ENCODE data around the gene CFAP74.

DNA sequence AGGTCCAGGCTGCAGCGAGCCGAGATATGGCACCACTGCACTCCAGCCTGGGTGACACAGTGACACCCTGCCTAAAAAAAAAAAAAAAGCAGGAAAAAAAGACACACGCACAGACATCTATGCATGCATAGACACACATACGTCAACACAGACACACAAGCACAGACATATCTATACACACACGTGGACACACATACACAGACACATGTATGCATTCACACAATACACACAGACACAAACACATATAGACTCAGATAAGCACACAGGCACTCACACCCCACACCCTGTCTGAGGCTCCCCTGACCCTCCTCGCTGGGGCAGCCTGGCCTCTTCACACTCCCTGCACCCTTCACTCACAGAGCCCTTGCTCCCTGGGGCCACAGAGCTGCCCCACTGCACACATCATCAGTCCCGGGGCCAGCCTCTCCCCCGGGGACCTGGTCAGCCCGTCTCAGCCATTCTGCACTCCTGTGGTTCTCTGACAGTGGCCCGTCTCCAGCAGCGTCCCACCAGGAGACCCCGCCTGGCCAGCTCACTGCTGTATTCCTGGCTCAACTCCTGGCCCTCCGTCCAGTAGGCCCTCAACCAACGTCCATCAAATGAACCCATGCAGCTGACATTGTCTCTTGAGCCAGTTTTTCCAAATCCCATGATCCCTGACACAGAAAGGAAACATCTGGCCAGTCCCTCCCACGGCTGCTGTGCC lies 42.0 kb upstream of the CFAP74 start:
- TF ChIP-seq, protein P1, sequence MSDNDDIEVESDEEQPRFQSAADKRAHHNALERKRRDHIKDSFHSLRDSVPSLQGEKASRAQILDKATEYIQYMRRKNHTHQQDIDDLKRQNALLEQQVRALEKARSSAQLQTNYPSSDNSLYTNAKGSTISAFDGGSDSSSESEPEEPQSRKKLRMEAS (IDR thresholded peaks at IDR 0.05; ENCODE audit: insufficient read depth, insufficient read length): no peak
- TF ChIP-seq, protein P2, sequence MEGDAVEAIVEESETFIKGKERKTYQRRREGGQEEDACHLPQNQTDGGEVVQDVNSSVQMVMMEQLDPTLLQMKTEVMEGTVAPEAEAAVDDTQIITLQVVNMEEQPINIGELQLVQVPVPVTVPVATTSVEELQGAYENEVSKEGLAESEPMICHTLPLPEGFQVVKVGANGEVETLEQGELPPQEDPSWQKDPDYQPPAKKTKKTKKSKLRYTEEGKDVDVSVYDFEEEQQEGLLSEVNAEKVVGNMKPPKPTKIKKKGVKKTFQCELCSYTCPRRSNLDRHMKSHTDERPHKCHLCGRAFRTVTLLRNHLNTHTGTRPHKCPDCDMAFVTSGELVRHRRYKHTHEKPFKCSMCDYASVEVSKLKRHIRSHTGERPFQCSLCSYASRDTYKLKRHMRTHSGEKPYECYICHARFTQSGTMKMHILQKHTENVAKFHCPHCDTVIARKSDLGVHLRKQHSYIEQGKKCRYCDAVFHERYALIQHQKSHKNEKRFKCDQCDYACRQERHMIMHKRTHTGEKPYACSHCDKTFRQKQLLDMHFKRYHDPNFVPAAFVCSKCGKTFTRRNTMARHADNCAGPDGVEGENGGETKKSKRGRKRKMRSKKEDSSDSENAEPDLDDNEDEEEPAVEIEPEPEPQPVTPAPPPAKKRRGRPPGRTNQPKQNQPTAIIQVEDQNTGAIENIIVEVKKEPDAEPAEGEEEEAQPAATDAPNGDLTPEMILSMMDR (IDR thresholded peaks at IDR 0.05; ENCODE audit: extremely low read depth in 1 of 2, insufficient read depth in 1 of 2, low read depth in 1 of 2, low read length in 2 of 2): no peak

All from endothelial cell of umbilical vein (primary cell).